22Rv1 (cell line): ENCODE data around the gene SHTN1.

Experiments
- H3K27ac ChIP-seq: fragments of 450-650 bp; 2 replicates; pipeline ENCODE4 v1.5.1; 2017
- CTCF ChIP-seq: fragments of 450-650 bp; IDR thresholded peaks from 2 replicates; pipeline ENCODE4 v1.5.1; 2017; ENCODE audit warnings: mild to moderate bottlenecking
- ZFX ChIP-seq: fragments of 450-650 bp; IDR thresholded peaks from 2 replicates; pipeline ENCODE4 v1.6.1; 2017; ENCODE audit warnings: antibody characterized with exemption, borderline replicate concordance

Gene SHTN1

DNA sequence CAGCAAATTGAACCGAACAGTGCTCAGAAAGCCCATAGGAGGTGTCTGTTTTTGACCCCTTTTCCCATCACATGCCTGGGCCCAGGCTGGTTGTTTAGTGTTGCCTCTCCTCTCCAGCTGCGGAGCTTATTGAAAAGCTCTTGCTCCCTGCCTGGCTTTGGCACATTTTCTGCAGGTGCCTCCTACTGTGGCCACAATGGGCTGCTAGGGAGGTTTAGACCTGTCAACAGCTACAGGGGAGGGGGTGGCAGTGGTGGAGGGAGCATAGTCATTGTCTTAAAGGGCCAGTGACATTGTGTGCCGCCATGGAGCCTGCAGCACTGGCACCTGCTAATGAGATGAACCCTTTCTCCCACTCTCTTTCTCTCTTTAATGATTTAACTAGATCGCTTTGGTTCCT lies 168.9 kb downstream of the SHTN1 start:
- no peak for TF ChIP-seq ZFX
- no peak for TF ChIP-seq CTCF
- no peak overlapping the region for H3K27ac ChIP-seq

- TF ChIP-seq CTCF: no peak
- TF ChIP-seq ZFX: no peak
- no peak overlapping the region for H3K27ac ChIP-seq
These were observed 169.3 kb downstream of the SHTN1 start for GRCh38 chr10:116835658-116836057.

- no peak for TF ChIP-seq CTCF
- no peak for TF ChIP-seq ZFX
- no peak overlapping the region for H3K27ac ChIP-seq
These were observed 170.7 kb downstream of the SHTN1 start for GRCh38 chr10:116833986-116834985.

- H3K27ac ChIP-seq: no peak overlapping the region
- TF ChIP-seq CTCF: no peak
These were observed 173.2 kb downstream of the SHTN1 start for GRCh38 chr10:116831790-116832189.
